Transverse colon (tissue), 3 donors: Measurements from ENCODE around the gene OR2S2.

Source experiments
- CTCF ChIP-seq, 5 experiments: fragments of 200-600 bp in 3 of 5; fragments of 450-650 bp in 2 of 5; sonication (generic) in 3 of 5; IDR thresholded peaks; 1 replicate in 2 of 5; 2 replicates in 3 of 5; pipeline ENCODE4 v1.5.1; 2016 to 2017; ENCODE audit warnings: antibody characterized with exemption in 5 of 5, inconsistent platforms in 3 of 5, mild to moderate bottlenecking in 2 of 5, moderate library complexity in 1 of 5
- POLR2A ChIP-seq: fragments of 450-650 bp; IDR thresholded peaks from one replicate; pipeline ENCODE4 v1.6.1; 2016; ENCODE audit warnings: antibody characterized with exemption, mild to moderate bottlenecking, moderate library complexity

GRCh38 chr9:35929453-35929718 lies 28.6 kb downstream of the OR2S2 start:
- TF ChIP-seq CTCF (IDR thresholded peaks at IDR 0.05) = no peak
- TF ChIP-seq POLR2A = no peak
